ENCODE measurements around the gene KRT73. TPM values are rescaled to one million over a fixed set of nuclear protein-coding genes. Genes with fewer than 3 reads are reported as not detected.
A peak's percentile ranks its signal among the peaks of the same experiment; 100 is the strongest.

KRT73 gene
- total RNA-seq, 2 donors from 2014 or later, result not detected

- Histone ChIP-seq H3K36me3 (ENCODE audit: control insufficient read depth, insufficient read depth, low read length) (no peaks in the 10 kb centered on the region), H3K4me3 (ENCODE audit: low read length) (no peak overlapping the region), H3K9ac (ENCODE audit: extremely low read depth, low read length, poor library complexity, severe bottlenecking) (no peak overlapping the region), H3K27me3 (ENCODE audit: control insufficient read depth, insufficient read depth, low read length, poor library complexity, severe bottlenecking) (peaks cover 49% of the 10 kb centered on the region), H3K4me1 (ENCODE audit: control insufficient read depth, insufficient read depth, low read length) (peaks cover 3% of the 10 kb centered on the region), H3K27ac (ENCODE audit: low read depth, low read length) (no peak overlapping the region), H3K9me3 (ENCODE audit: control insufficient read depth, low read length) (no peaks in the 10 kb centered on the region)
- no peaks in the 10 kb centered on the region for H3K9me3 Mint-ChIP-seq
- H3K27me3 Mint-ChIP-seq (ENCODE audit: insufficient read depth), result peaks cover 62% of the 10 kb centered on the region
- H3K36me3 Mint-ChIP-seq (ENCODE audit: low read depth), result no peaks in the 10 kb centered on the region
- DNase-seq, result no peak
- 85 to 89% methylated on average over 2 of the region's 2 CpGs for WGBS, 2 experiments (ENCODE audit: insufficient coverage in 1 of 2, insufficient read length in 1 of 2)
- peaks cover 4% of the 10 kb centered on the region for H3K4me1 Mint-ChIP-seq
- no peak overlapping the region for H3K27ac Mint-ChIP-seq
- no peak for TF ChIP-seq CTCF (conservative IDR thresholded peaks at IDR 0.05)
- H3K4me3 Mint-ChIP-seq, result no peak overlapping the region
Measured at GRCh38 chr12:52618866-52619265, 507 bp upstream of the KRT73 start.

- peaks cover 77% of the 10 kb centered on the region for H3K27me3 Mint-ChIP-seq (ENCODE audit: insufficient read depth)
- Histone ChIP-seq H3K9me3 (ENCODE audit: control insufficient read depth, low read length) (no peaks in the 10 kb centered on the region), H3K9ac (ENCODE audit: extremely low read depth, low read length, poor library complexity, severe bottlenecking) (no peak overlapping the region), H3K27me3 (ENCODE audit: control insufficient read depth, insufficient read depth, low read length, poor library complexity, severe bottlenecking) (peaks cover 55% of the 10 kb centered on the region), H3K4me3 (ENCODE audit: low read length) (no peak overlapping the region), H3K4me1 (ENCODE audit: control insufficient read depth, insufficient read depth, low read length) (peaks cover 12% of the 10 kb centered on the region), H3K27ac (ENCODE audit: low read depth, low read length) (no peak overlapping the region), H3K36me3 (ENCODE audit: control insufficient read depth, insufficient read depth, low read length) (no peaks in the 10 kb centered on the region)
- DNase-seq, result peak; percentile 35
- no peak for TF ChIP-seq CTCF (conservative IDR thresholded peaks at IDR 0.05)
- no peaks in the 10 kb centered on the region for H3K9me3 Mint-ChIP-seq
- H3K27ac Mint-ChIP-seq, result no peak overlapping the region
- WGBS, 2 experiments (ENCODE audit: insufficient coverage in 1 of 2, insufficient read length in 1 of 2), result 94 to 95% methylated on average over 7 of the region's 7 CpGs
- peaks cover 13% of the 10 kb centered on the region for H3K4me1 Mint-ChIP-seq
- H3K36me3 Mint-ChIP-seq (ENCODE audit: low read depth), result no peaks in the 10 kb centered on the region
- no peak overlapping the region for H3K4me3 Mint-ChIP-seq
Measured at GRCh38 chr12:52617403-52617785, 965 bp downstream of the KRT73 start.

GRCh38 chr12:52616680-52617402 is 1.5 kb downstream of the KRT73 start:
- Mint-ChIP-seq H3K4me3 (no peak overlapping the region), H3K27ac (no peak overlapping the region), H3K36me3 (ENCODE audit: low read depth) (no peaks in the 10 kb centered on the region), H3K9me3 (no peaks in the 10 kb centered on the region), H3K27me3 (ENCODE audit: insufficient read depth) (peaks cover 81% of the 10 kb centered on the region), H3K4me1 (peaks cover 14% of the 10 kb centered on the region)
- Histone ChIP-seq H3K36me3 (ENCODE audit: control insufficient read depth, insufficient read depth, low read length) (no peaks in the 10 kb centered on the region), H3K9ac (ENCODE audit: extremely low read depth, low read length, poor library complexity, severe bottlenecking) (no peak overlapping the region), H3K4me1 (ENCODE audit: control insufficient read depth, insufficient read depth, low read length) (peaks cover 18% of the 10 kb centered on the region), H3K27ac (ENCODE audit: low read depth, low read length) (no peak overlapping the region), H3K9me3 (ENCODE audit: control insufficient read depth, low read length) (no peaks in the 10 kb centered on the region), H3K27me3 (ENCODE audit: control insufficient read depth, insufficient read depth, low read length, poor library complexity, severe bottlenecking) (peaks cover 57% of the 10 kb centered on the region), H3K4me3 (ENCODE audit: low read length) (no peak overlapping the region)
- WGBS, 2 experiments (ENCODE audit: insufficient coverage in 1 of 2, insufficient read length in 1 of 2), result 91 to 92% methylated on average over 10 of the region's 10 CpGs
- TF ChIP-seq CTCF (conservative IDR thresholded peaks at IDR 0.05), result no peak
- DNase-seq, result peak; percentile 34

Measured in endodermal cell (in vitro differentiated cells).